Neural cell (in vitro differentiated cells): ENCODE measurements around the gene RUNX3. TPM values are rescaled to one million over a fixed set of nuclear protein-coding genes. Genes with fewer than 3 reads are reported as not detected.

Source experiments
- H2AFZ ChIP-seq: fragments of 200-600, 300-800 bp; sonication (generic), shearing (Covaris generic); 2 replicates; pipeline ENCODE4 v1.6.0; 2014; ENCODE audit warnings: low read depth, mild to moderate bottlenecking, antibody characterized with exemption, low read length, moderate library complexity
- H3F3A ChIP-seq: fragments of 200-600 bp; shearing (Covaris generic); 2 replicates; pipeline ENCODE4 v1.6.1; 2016; ENCODE audit warnings: mild to moderate bottlenecking, moderate library complexity, mixed read lengths, antibody characterized with exemption, low read length; ENCODE audit not compliant: insufficient read depth, poor library complexity, severe bottlenecking
- H3K27ac ChIP-seq: fragments of 200-600, 300-800 bp; sonication (generic), shearing (Covaris generic); 2 replicates; pipeline ENCODE4 v1.5.1; 2014; ENCODE audit warnings: mild to moderate bottlenecking, low read length, moderate library complexity
- H3K27me3 ChIP-seq: fragments of 300-800, 200-600 bp; sonication (generic), shearing (Covaris generic); 2 replicates; pipeline ENCODE4 v1.6.0; 2014; ENCODE audit warnings: mild to moderate bottlenecking, low read depth, low read length, moderate library complexity; ENCODE audit not compliant: insufficient read depth
- H3K36me3 ChIP-seq: fragments of 300-800, 200-600 bp; sonication (generic), shearing (Covaris generic); 2 replicates; pipeline ENCODE4 v1.5.1; 2014; ENCODE audit warnings: mild to moderate bottlenecking, antibody characterized with exemption, low read length, moderate library complexity; ENCODE audit not compliant: insufficient read depth
- H3K4me2 ChIP-seq: fragments of 300-800, 200-600 bp; sonication (generic), shearing (Covaris generic); 2 replicates; pipeline ENCODE4 v1.6.0; 2014; ENCODE audit warnings: mild to moderate bottlenecking, low read length
- H3K4me3 ChIP-seq: fragments of 300-800, 200-600 bp; sonication (generic), shearing (Covaris generic); 2 replicates; pipeline ENCODE4 v1.5.1; 2014; ENCODE audit warnings: mild to moderate bottlenecking, low read length, moderate library complexity
- H3K79me2 ChIP-seq: fragments of 200-600 bp; shearing (Covaris generic); replicated peaks from 2 replicates; pipeline ENCODE4 v1.6.0; 2014; ENCODE audit warnings: mild to moderate bottlenecking, low read length, moderate library complexity; ENCODE audit not compliant: insufficient read depth
- H3K9ac ChIP-seq: fragments of 300-800, 200-600 bp; sonication (generic), shearing (Covaris generic); 2 replicates; pipeline ENCODE4 v1.6.1; 2016; ENCODE audit warnings: mild to moderate bottlenecking, low read length, mixed read lengths
- H3K9me2 ChIP-seq: fragments of 200-600 bp; shearing (Covaris generic); 2 replicates; pipeline ENCODE4 v1.6.1; 2016; ENCODE audit warnings: mild to moderate bottlenecking, low read length, mixed read lengths; ENCODE audit not compliant: insufficient read depth
- H3K9me3 ChIP-seq: fragments of 200-600, 300-800 bp; sonication (generic), shearing (Covaris generic); 2 replicates; pipeline ENCODE4 v1.6.1; 2016; ENCODE audit warnings: mild to moderate bottlenecking, mixed run types, low read length, moderate library complexity, mixed read lengths
- H4K20me1 ChIP-seq: fragments of 200-600 bp; shearing (Covaris generic); 2 replicates; pipeline ENCODE4 v1.6.1; 2016; ENCODE audit warnings: mild to moderate bottlenecking, mixed run types; ENCODE audit not compliant: insufficient read depth
- CTCF ChIP-seq: fragments of 450-650 bp; IDR thresholded peaks from 2 replicates; pipeline ENCODE4 v1.5.1; 2014; ENCODE audit warnings: antibody characterized with exemption, mild to moderate bottlenecking, moderate library complexity; ENCODE audit not compliant: poor library complexity, severe bottlenecking
- EP300 ChIP-seq: fragments of 450-650 bp; conservative IDR thresholded peaks from 2 replicates; pipeline ENCODE4 v1.6.1; 2014; ENCODE audit warnings: antibody characterized with exemption, mild to moderate bottlenecking, moderate library complexity; ENCODE audit not compliant: poor library complexity, severe bottlenecking
- EZH2 ChIP-seq: fragments of 200-600, 300-800 bp; shearing (Covaris generic), sonication (generic); IDR thresholded peaks from 2 replicates; pipeline ENCODE4 v1.6.1; 2014; ENCODE audit warnings: antibody characterized with exemption, low read length, borderline replicate concordance, mild to moderate bottlenecking; ENCODE audit not compliant: insufficient read depth, poor library complexity, severe bottlenecking
- MXI1 ChIP-seq: fragments of 450-650 bp; conservative IDR thresholded peaks from 2 replicates; pipeline ENCODE4 v1.6.1; 2014; ENCODE audit warnings: antibody characterized with exemption, mild to moderate bottlenecking; ENCODE audit not compliant: poor library complexity, severe bottlenecking
- POLR2AphosphoS5 ChIP-seq: IDR thresholded peaks from 2 replicates; pipeline ENCODE4 v1.6.1; 2012
- RAD21 ChIP-seq: fragments of 450-650 bp; conservative IDR thresholded peaks from 2 replicates; pipeline ENCODE4 v1.6.1; 2014; ENCODE audit warnings: antibody characterized with exemption, mild to moderate bottlenecking, moderate library complexity
- REST ChIP-seq: IDR thresholded peaks from 2 replicates; pipeline ENCODE4 v1.6.1; 2012; ENCODE audit warnings: borderline replicate concordance
- SMC3 ChIP-seq: fragments of 450-650 bp; conservative IDR thresholded peaks from 2 replicates; pipeline ENCODE4 v1.6.1; 2014; ENCODE audit warnings: antibody characterized with exemption, mild to moderate bottlenecking, moderate library complexity; ENCODE audit not compliant: poor library complexity
- TAF1 ChIP-seq: IDR thresholded peaks from 2 replicates; pipeline ENCODE4 v1.6.1; 2012; ENCODE audit warnings: low read depth
- polyA plus RNA-seq: library from polyadenylated mRNA; depleted of rRNA; stranded (reverse); fragments of >200 nt; gene quantifications from 2 replicates; pipeline ENCODE4 v1.2.3, GENCODE V29; 2014

RUNX3 gene
- polyA plus RNA-seq, 1 donor from 2014 or later = not detected

- Histone ChIP-seq H3K36me3 (no peaks in the 10 kb centered on the region), H3K9me3 (no peaks in the 10 kb centered on the region), H3K79me2 (no peaks in the 10 kb centered on the region), H4K20me1 (no peaks in the 10 kb centered on the region), H3K9ac (no peak overlapping the region), H3K27ac (no peak overlapping the region), H3K4me2 (no peak overlapping the region), H3K4me3 (no peak overlapping the region), H3F3A (no peaks in the 10 kb centered on the region), H3K9me2 (no peaks in the 10 kb centered on the region), H3K27me3 (no peaks in the 10 kb centered on the region), H2AFZ (no peak overlapping the region)
- TF ChIP-seq EP300 = no peak
- no peak for TF ChIP-seq POLR2AphosphoS5
- TF ChIP-seq MXI1 = no peak
- TF ChIP-seq REST = no peak
- no peak for TF ChIP-seq CTCF
- TF ChIP-seq TAF1 = no peak
- no peak for TF ChIP-seq RAD21
- no peak for TF ChIP-seq EZH2
- TF ChIP-seq SMC3 = no peak
Observed at GRCh38 chr1:24905355-24905978, 24.6 kb downstream of the RUNX3 start.

GRCh38 chr1:24904731-24905354, 25.2 kb downstream of the RUNX3 start:
- Histone ChIP-seq H2AFZ (no peak overlapping the region), H3K27me3 (no peaks in the 10 kb centered on the region), H3K4me2 (no peak overlapping the region), H3K9me3 (no peaks in the 10 kb centered on the region), H3K9me2 (no peaks in the 10 kb centered on the region), H3F3A (no peaks in the 10 kb centered on the region), H3K4me3 (no peak overlapping the region), H3K36me3 (no peaks in the 10 kb centered on the region), H3K79me2 (no peaks in the 10 kb centered on the region), H3K9ac (no peak overlapping the region), H4K20me1 (no peaks in the 10 kb centered on the region), H3K27ac (no peak overlapping the region)
- TF ChIP-seq CTCF (no peak), SMC3 (no peak), POLR2AphosphoS5 (no peak), EZH2 (no peak), EP300 (no peak), REST (no peak), TAF1 (no peak), MXI1 (no peak)
